Panc1 (cell line): ENCODE results near the gene OSBPL5. TPM values are rescaled to one million over a fixed set of nuclear protein-coding genes. Genes with fewer than 3 reads are reported as not detected.

Source experiments
- ATAC-seq: fragments of 200-7000 bp; cut with Tn5 transposase; 2 replicates; pipeline ENCODE4 v1.9.1; 2020; ENCODE audit warnings: mild to moderate bottlenecking, moderate library complexity
- BruUV-seq: library from RNA; stranded (reverse); fragments of 400-500 nt; replicated peaks from 2 replicates; lab custom pipeline; 2021; lab: Mats Ljungman, UMichigan
- CTCF ChIA-PET: fragments of 300-600 bp; sonication (Branson Sonifier 250); formaldehyde crosslinking; loops from one replicate; lab custom pipeline; 2022; ENCODE audit warnings: antibody characterized with exemption; lab: Charles Lee
- POLR2A ChIA-PET: fragments of 300-600 bp; sonication (Branson Sonifier 250); formaldehyde crosslinking; loops from one replicate; lab custom pipeline; 2022; ENCODE audit warnings: antibody characterized with exemption; lab: Charles Lee
- DNase-seq: peaks from one replicate; pipeline ENCODE4 v3.0.0-alpha.2; 2010; ENCODE audit warnings: low read depth, low spot score
- H3K27ac ChIP-seq: 2 replicates; pipeline ENCODE4 v1.5.1; 2011; ENCODE audit warnings: mild to moderate bottlenecking, low read length, inconsistent platforms
- H3K27me3 ChIP-seq: fragments of 200-500 bp; sonication (Bioruptor generic); 2 replicates; pipeline ENCODE4 v1.6.0; 2014; ENCODE audit warnings: low read length, inconsistent platforms; ENCODE audit not compliant: control insufficient read depth, insufficient read depth
- H3K36me3 ChIP-seq: fragments of 200-500 bp; sonication (Bioruptor generic); 2 replicates; pipeline ENCODE4 v1.5.1; 2014; ENCODE audit warnings: inconsistent platforms, mild to moderate bottlenecking, low read length, moderate library complexity; ENCODE audit not compliant: control insufficient read depth, insufficient read depth
- H3K4me1 ChIP-seq: 2 replicates; pipeline ENCODE4 v1.5.1; 2011; ENCODE audit warnings: inconsistent platforms, mild to moderate bottlenecking, low read length, moderate library complexity; ENCODE audit not compliant: control insufficient read depth, insufficient read depth
- H3K4me3 ChIP-seq, 2 experiments: 2 replicates each; pipeline ENCODE4 v1.5.1; 2011 to 2012; ENCODE audit warnings: low read depth in 2 of 2, low read length in 2 of 2, mild to moderate bottlenecking in 2 of 2, inconsistent platforms in 1 of 2, moderate library complexity in 1 of 2
- H3K9me3 ChIP-seq: fragments of 200-500 bp; sonication (Bioruptor generic); 2 replicates; pipeline ENCODE4 v1.5.1; 2014; ENCODE audit warnings: low read depth, mild to moderate bottlenecking, inconsistent platforms, low read length, moderate library complexity; ENCODE audit not compliant: control insufficient read depth, insufficient read depth
- POLR2AphosphoS5 ChIP-seq: IDR thresholded peaks from 2 replicates; pipeline ENCODE4 v1.6.1; 2012; ENCODE audit warnings: mild to moderate bottlenecking, low read depth, low read length, moderate library complexity
- REST ChIP-seq, 2 experiments: IDR thresholded peaks; 2 replicates each; pipeline ENCODE4 v1.6.1; 2011 to 2012; ENCODE audit warnings: low read depth in 2 of 2, control low read depth in 1 of 2, low read length in 1 of 2, mild to moderate bottlenecking in 1 of 2, moderate library complexity in 1 of 2; ENCODE audit not compliant: insufficient read depth in 1 of 2
- SIN3A ChIP-seq: IDR thresholded peaks from 2 replicates; pipeline ENCODE4 v1.6.1; 2012; ENCODE audit warnings: low read depth, mild to moderate bottlenecking, low read length, moderate library complexity, borderline replicate concordance; ENCODE audit not compliant: insufficient read depth
- TCF7L2 ChIP-seq: IDR thresholded peaks from 2 replicates; pipeline ENCODE4 v1.6.1; 2011; ENCODE audit warnings: mild to moderate bottlenecking, low read depth, low read length, inconsistent platforms
- in situ Hi-C: cut with HindIII; loops from 2 replicates; pipeline ENCODE4 v1.10.0; 2016; ENCODE audit warnings: low sequenced_read_pairs, low pct_unique_long_range_greater_than_20kb
- intact Hi-C: fragments of 100-400 bp; cut with micrococcal nuclease; formaldehyde crosslinking; loops from one replicate; pipeline ENCODE4 v1.10.0; 2022; ENCODE audit not compliant: unreplicated experiment
- total RNA-seq: library from RNA; stranded (reverse); gene quantifications from one replicate; pipeline ENCODE4 v1.2.1, GENCODE V29; 2021; ENCODE audit not compliant: unreplicated experiment
- TF ChIP-seq, protein P1 (sequence below): fragments of 450-650 bp; IDR thresholded peaks from 2 replicates; pipeline ENCODE4 v1.5.1; 2017; ENCODE audit warnings: mild to moderate bottlenecking

OSBPL5 gene
- total RNA-seq, 1 experiment from 2014 or later = 20.2 TPM

DNA sequence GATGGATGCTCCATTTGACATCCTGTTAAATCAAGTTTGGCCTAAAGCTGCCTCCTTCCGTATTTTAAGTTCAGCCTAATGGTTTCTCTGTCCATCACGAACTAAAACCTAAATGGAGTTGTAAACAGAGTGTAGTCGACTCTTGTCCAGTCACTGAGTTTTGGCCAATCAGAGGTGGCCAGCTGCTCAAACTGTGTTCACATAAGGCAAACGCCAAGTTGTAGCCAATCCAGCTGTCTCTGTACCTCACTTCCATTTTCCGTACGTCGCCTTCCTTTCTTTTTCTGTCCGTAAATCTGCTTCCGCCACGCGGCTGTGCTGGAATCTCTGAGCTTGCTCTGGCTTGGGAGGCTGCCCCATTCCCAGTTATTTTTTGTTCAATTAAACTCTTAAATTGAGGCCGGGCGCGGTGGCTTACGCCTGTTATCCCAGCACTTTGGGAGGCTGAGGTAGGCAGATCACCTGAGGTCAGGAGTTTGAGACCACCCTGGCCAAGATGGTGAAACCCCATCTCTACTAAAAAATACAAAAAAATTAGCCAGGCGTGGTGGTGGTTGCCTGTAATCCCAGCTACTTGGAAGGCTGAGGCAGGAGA is 87.2 kb downstream of the OSBPL5 start:
- H3K9me3 ChIP-seq = no peaks in the 10 kb centered on the region
- H3K27me3 ChIP-seq = no peaks in the 10 kb centered on the region
- no TSS peak for BruUV-seq
- ChIA-PET CTCF (no interaction called here), POLR2A (no interaction called here)
- in situ Hi-C loops (no loop called here), intact Hi-C loops (no loop called here)
- H3K4me1 ChIP-seq = no peaks in the 10 kb centered on the region
- ATAC-seq (no peak), DNase-seq (no peak)
- H3K4me3 ChIP-seq = no peak overlapping the region
- no peaks in the 10 kb centered on the region for H3K36me3 ChIP-seq
- no peak overlapping the region for H3K27ac ChIP-seq
- no peak for TF ChIP-seq TCF7L2
- no peak for TF ChIP-seq SIN3A
- TF ChIP-seq, protein P1, sequence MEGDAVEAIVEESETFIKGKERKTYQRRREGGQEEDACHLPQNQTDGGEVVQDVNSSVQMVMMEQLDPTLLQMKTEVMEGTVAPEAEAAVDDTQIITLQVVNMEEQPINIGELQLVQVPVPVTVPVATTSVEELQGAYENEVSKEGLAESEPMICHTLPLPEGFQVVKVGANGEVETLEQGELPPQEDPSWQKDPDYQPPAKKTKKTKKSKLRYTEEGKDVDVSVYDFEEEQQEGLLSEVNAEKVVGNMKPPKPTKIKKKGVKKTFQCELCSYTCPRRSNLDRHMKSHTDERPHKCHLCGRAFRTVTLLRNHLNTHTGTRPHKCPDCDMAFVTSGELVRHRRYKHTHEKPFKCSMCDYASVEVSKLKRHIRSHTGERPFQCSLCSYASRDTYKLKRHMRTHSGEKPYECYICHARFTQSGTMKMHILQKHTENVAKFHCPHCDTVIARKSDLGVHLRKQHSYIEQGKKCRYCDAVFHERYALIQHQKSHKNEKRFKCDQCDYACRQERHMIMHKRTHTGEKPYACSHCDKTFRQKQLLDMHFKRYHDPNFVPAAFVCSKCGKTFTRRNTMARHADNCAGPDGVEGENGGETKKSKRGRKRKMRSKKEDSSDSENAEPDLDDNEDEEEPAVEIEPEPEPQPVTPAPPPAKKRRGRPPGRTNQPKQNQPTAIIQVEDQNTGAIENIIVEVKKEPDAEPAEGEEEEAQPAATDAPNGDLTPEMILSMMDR = no peak
- no peak for TF ChIP-seq POLR2AphosphoS5
- no peak for TF ChIP-seq REST (IDR thresholded peaks at IDR 0.05; ENCODE audit: insufficient read depth in 1 of 2, low read depth in 2 of 2, low read length in 1 of 2)

- CTCF ChIA-PET = no interaction called here
- TF ChIP-seq REST (IDR thresholded peaks at IDR 0.05; ENCODE audit: insufficient read depth in 1 of 2, low read depth in 2 of 2, low read length in 1 of 2) = no peak
- TF ChIP-seq, protein P1 = no peak
- TF ChIP-seq TCF7L2 = no peak
- TF ChIP-seq POLR2AphosphoS5 = no peak
- no peak for TF ChIP-seq SIN3A
- in situ Hi-C loops = no loop called here
Measured at GRCh38 chr11:3077189-3077836, 87.8 kb downstream of the OSBPL5 start.

More at GRCh38 chr11:3077189-3077836, 87.8 kb downstream of the OSBPL5 start:
- H3K4me1 ChIP-seq = no peaks in the 10 kb centered on the region
- intact Hi-C loops = no loop called here
- no peaks in the 10 kb centered on the region for H3K36me3 ChIP-seq
- H3K27ac ChIP-seq = no peak overlapping the region
- H3K4me3 ChIP-seq = no peak overlapping the region
- POLR2A ChIA-PET = interaction anchor here (0.6 kb wide), 1 partner anchor 159 kb away, joined by 3 read pairs; no protein-coding TSS in a partner anchor
- no peaks in the 10 kb centered on the region for H3K27me3 ChIP-seq
- H3K9me3 ChIP-seq = no peaks in the 10 kb centered on the region
- BruUV-seq = no TSS peak
- no peak for DNase-seq
- 0 out of 2 replicates have a peak, but pooled peaks have one; percentile 26 for ATAC-seq
